ENCODE results near the gene TSPAN7.

TSPAN7 gene

GRCh38 chrX:38668771-38669170 is 107.4 kb downstream of the TSPAN7 start:
- TF ChIP-seq CTCF (IDR thresholded peaks at IDR 0.05; ENCODE audit: insufficient read depth, low read length, missing control alignments) = no peak
- CTCF ChIA-PET = no interaction called here
- POLR2A ChIA-PET = no interaction called here
- no peak for DNase-seq (ENCODE audit: low read depth, low spot score)
- H3K4me3 ChIP-seq (ENCODE audit: low read depth, low read length) = no peak overlapping the region

DNA sequence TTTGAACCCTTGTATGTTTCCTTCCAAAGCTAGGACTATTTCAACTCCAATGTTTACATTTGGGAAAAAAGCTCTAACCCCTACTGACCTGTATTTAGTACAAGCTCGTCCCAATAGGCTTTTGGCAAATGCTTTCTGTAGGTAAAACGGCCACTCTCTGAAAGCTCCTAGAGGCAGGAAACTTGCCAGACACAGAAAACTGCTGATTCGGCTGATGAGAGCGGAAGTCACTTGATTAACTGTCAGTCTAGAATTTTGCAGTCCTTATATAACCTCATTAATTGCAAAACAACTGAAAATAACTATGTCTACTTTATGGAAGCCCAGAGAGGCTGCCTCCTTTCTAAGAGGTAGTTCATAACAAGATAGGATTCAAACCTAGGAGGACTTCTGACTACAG is 108.1 kb downstream of the TSPAN7 start:
- POLR2A ChIA-PET = no interaction called here
- TF ChIP-seq CTCF (IDR thresholded peaks at IDR 0.05; ENCODE audit: insufficient read depth, low read length, missing control alignments) = no peak
- CTCF ChIA-PET = no interaction called here
- no peak for DNase-seq (ENCODE audit: low read depth, low spot score)
- no peak overlapping the region for H3K4me3 ChIP-seq (ENCODE audit: low read depth, low read length)

DNA sequence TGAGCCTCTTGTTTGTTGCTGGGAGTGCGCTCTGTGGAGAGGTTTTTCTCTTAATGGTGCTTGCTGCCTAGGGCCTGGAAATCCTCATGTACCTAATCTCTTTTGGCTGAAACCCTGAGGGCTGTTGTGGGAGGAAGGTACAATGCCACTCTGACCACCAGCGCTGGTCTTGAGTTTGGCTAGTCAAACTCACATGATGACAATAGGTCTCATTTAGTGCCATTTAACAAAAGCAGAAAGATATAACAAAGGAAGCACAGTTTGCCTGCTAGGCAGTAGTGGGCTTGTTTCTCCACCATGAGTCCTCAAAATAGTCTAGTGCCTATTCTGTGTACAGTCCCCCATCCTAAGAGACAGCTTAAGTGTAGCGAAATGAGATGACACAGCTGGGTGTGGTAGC is 111.3 kb downstream of the TSPAN7 start:
- DNase-seq (ENCODE audit: low read depth, low spot score) = no peak
- H3K4me3 ChIP-seq (ENCODE audit: low read depth, low read length) = no peak overlapping the region
- TF ChIP-seq CTCF (IDR thresholded peaks at IDR 0.05; ENCODE audit: insufficient read depth, low read length, missing control alignments) = no peak
- ChIA-PET CTCF (interaction anchor here (1.3 kb wide), 1 partner anchor 17 kb away, joined by 4 read pairs; no protein-coding TSS in a partner anchor), POLR2A (no interaction called here)

GRCh38 chrX:38675856-38676255 is 114.5 kb downstream of the TSPAN7 start:
- DNase-seq (ENCODE audit: low read depth, low spot score) = no peak
- ChIA-PET CTCF (no interaction called here), POLR2A (no interaction called here)
- TF ChIP-seq CTCF (IDR thresholded peaks at IDR 0.05; ENCODE audit: insufficient read depth, low read length, missing control alignments) = no peak
- H3K4me3 ChIP-seq (ENCODE audit: low read depth, low read length) = no peak overlapping the region

GRCh38 chrX:38678183-38678582 is 116.8 kb downstream of the TSPAN7 start:
- no peak overlapping the region for H3K4me3 ChIP-seq (ENCODE audit: low read depth, low read length)
- DNase-seq (ENCODE audit: low read depth, low spot score) = no peak
- CTCF ChIA-PET = no interaction called here
- POLR2A ChIA-PET = no interaction called here
- TF ChIP-seq CTCF (IDR thresholded peaks at IDR 0.05; ENCODE audit: insufficient read depth, low read length, missing control alignments) = no peak

DNA sequence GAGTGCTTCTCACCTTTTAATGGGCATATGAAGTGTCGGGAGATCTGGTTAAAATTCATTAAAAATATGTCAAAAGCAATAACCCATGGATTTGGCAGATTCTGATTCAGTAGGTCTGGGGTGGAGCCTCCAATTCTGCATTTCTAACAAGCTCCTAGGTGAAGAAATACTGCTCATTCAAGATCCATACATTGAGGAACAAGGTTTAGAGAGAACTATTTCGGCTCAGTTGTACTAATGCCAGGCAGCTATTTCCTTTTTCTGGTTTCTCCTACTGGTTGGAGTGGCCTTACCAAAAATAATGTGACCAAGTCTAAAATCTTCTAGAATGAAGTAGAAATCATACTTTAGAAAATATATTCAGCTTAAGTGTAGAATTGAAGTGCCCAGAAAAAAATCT is 117.5 kb downstream of the TSPAN7 start:
- no peak for TF ChIP-seq CTCF (IDR thresholded peaks at IDR 0.05; ENCODE audit: insufficient read depth, low read length, missing control alignments)
- ChIA-PET POLR2A (no interaction called here), CTCF (no interaction called here)
- H3K4me3 ChIP-seq (ENCODE audit: low read depth, low read length) = no peak overlapping the region
- DNase-seq (ENCODE audit: low read depth, low spot score) = no peak

Measured in AG04449 (cell line).